HG03045 (cell line): ENCODE data around the gene CAPN14.
A peak's percentile ranks its signal among the peaks of the same experiment; 100 is the strongest.

Experiments used
- ATAC-seq: cut with Tn5 transposase; IDR thresholded peaks from one replicate; pipeline ENCODE4 v1.9.1; 2021; ENCODE audit warnings: mild to moderate bottlenecking, moderate library complexity; ENCODE audit not compliant: unreplicated experiment

Gene CAPN14

GRCh38 chr2:31227110-31227509 lies 9.8 kb upstream of the CAPN14 start:
- no peak for ATAC-seq

GRCh38 chr2:31226266-31226665 lies 9.0 kb upstream of the CAPN14 start:
- ATAC-seq, result no peak

GRCh38 chr2:31223749-31224148 lies 6.4 kb upstream of the CAPN14 start:
- no peak for ATAC-seq

GRCh38 chr2:31223026-31223425 lies 5.7 kb upstream of the CAPN14 start:
- ATAC-seq, result no peak

GRCh38 chr2:31222071-31222470 lies 4.8 kb upstream of the CAPN14 start:
- no peak for ATAC-seq

GRCh38 chr2:31221544-31221943 lies 4.2 kb upstream of the CAPN14 start:
- no peak for ATAC-seq

- ATAC-seq, result peak; percentile 64
Observed at GRCh38 chr2:31219131-31219969, 2.0 kb upstream of the CAPN14 start.

GRCh38 chr2:31216734-31217133 lies 581 bp downstream of the CAPN14 start:
- ATAC-seq, result peak; percentile 49

- ATAC-seq, result no peak
Observed at GRCh38 chr2:31214444-31214915, 2.8 kb downstream of the CAPN14 start.

GRCh38 chr2:31213601-31214443 lies 3.5 kb downstream of the CAPN14 start:
- no peak for ATAC-seq

- no peak for ATAC-seq
Observed at GRCh38 chr2:31212659-31213600, 4.4 kb downstream of the CAPN14 start.

GRCh38 chr2:31208240-31208639 lies 9.1 kb downstream of the CAPN14 start:
- ATAC-seq, result no peak

- ATAC-seq, result no peak
Observed at GRCh38 chr2:31207790-31208189, 9.5 kb downstream of the CAPN14 start.

GRCh38 chr2:31205613-31206012 lies 11.7 kb downstream of the CAPN14 start:
- no peak for ATAC-seq

GRCh38 chr2:31205186-31205585 lies 12.1 kb downstream of the CAPN14 start:
- ATAC-seq, result no peak

GRCh38 chr2:31204783-31205182 lies 12.5 kb downstream of the CAPN14 start:
- ATAC-seq, result no peak

GRCh38 chr2:31203916-31204315 lies 13.4 kb downstream of the CAPN14 start:
- no peak for ATAC-seq

GRCh38 chr2:31202833-31203232 lies 14.5 kb downstream of the CAPN14 start:
- no peak for ATAC-seq

- ATAC-seq, result no peak
Observed at GRCh38 chr2:31202041-31202440, 15.3 kb downstream of the CAPN14 start.

GRCh38 chr2:31200972-31201371 lies 16.3 kb downstream of the CAPN14 start:
- ATAC-seq, result no peak

GRCh38 chr2:31199206-31199605 lies 18.1 kb downstream of the CAPN14 start:
- ATAC-seq, result no peak
